Effector CD8-positive, alpha-beta T cell (primary cell): ENCODE measurements around the gene TGIF2LY.
"Not testable (repeated sequence)": the region's sequence is repeated elsewhere in the genome, so short reads cannot be mapped to it uniquely, and the experiment has no call there.

Source experiments
- DNase-seq: peaks from one replicate; lab custom pipeline; 2025; lab: John Stamatoyannopoulos, UW
- total RNA-seq, 4 experiments: gene quantifications; one replicate each; lab custom pipeline; 2026; lab: John Stamatoyannopoulos, UW

TGIF2LY gene
- total RNA-seq: 0 reads per million in 4 experiments

DNA sequence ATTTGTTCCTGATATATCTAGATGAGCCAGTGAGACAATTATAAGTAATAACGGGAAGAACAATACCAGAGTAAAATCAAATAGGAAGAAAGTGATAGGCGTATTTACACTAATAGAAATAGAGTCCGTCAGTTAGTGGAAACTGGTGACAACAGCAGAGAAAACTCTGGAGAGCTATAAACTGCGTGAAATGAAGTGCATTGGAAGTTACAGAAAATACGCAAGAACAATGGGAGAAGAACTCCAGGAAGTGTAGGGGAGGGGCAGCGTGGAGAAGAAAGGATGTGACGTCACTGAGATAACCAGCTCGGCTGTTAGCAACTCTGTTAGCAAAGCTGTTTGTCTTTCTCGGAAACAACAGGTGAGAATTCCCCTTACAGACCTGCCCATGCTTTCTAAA lies at the start of gene TGIF2LY:
Gene TGIF2LY, plus strand, starts transcription at position 301 of the 400 bp plus-strand sequence. CDS start 178 bp downstream, outside the sequence.
- DNase-seq: not testable (repeated sequence)
